Choroid plexus epithelial cell (primary cell): ENCODE results near the gene CALHM4.

Source experiments
- DNase-seq: peaks from one replicate; pipeline ENCODE4 v3.0.0-alpha.2; 2010; ENCODE audit warnings: low read depth
- H3K4me3 ChIP-seq: 2 replicates; pipeline ENCODE4 v1.5.1; 2011; ENCODE audit warnings: low read depth, mild to moderate bottlenecking, control low read depth, low read length, moderate library complexity
- CTCF ChIP-seq: conservative IDR thresholded peaks from 2 replicates; pipeline ENCODE4 v1.5.1; 2011; ENCODE audit warnings: low read depth, mild to moderate bottlenecking, control low read depth, inconsistent platforms, low read length, moderate library complexity

Gene CALHM4

GRCh38 chr6:116513224-116513875 is 40.2 kb upstream of the CALHM4 start:
- peak overlapping the region; percentile 60 for H3K4me3 ChIP-seq
- TF ChIP-seq CTCF = no peak
- DNase-seq = no peak

GRCh38 chr6:116514111-116514510 is 39.4 kb upstream of the CALHM4 start:
- TF ChIP-seq CTCF = no peak
- H3K4me3 ChIP-seq = no peak overlapping the region
- DNase-seq = no peak

- TF ChIP-seq CTCF = no peak
- no peak for DNase-seq
- no peak overlapping the region for H3K4me3 ChIP-seq
These were observed 38.4 kb upstream of the CALHM4 start for GRCh38 chr6:116515141-116515540.

GRCh38 chr6:116518621-116519368 is 34.8 kb upstream of the CALHM4 start:
- no peak for TF ChIP-seq CTCF

GRCh38 chr6:116522896-116523295 is 30.7 kb upstream of the CALHM4 start:
- DNase-seq = no peak
- no peak for TF ChIP-seq CTCF
- no peak overlapping the region for H3K4me3 ChIP-seq

More at GRCh38 chr6:116518621-116519368, 34.8 kb upstream of the CALHM4 start:
- no peak for DNase-seq
- H3K4me3 ChIP-seq = no peak overlapping the region

GRCh38 chr6:116524236-116524635 is 29.3 kb upstream of the CALHM4 start:
- DNase-seq = no peak
- no peak overlapping the region for H3K4me3 ChIP-seq
- TF ChIP-seq CTCF = no peak

GRCh38 chr6:116528133-116528532 is 25.4 kb upstream of the CALHM4 start:
- TF ChIP-seq CTCF = no peak
- H3K4me3 ChIP-seq = no peak overlapping the region

More at GRCh38 chr6:116528133-116528532, 25.4 kb upstream of the CALHM4 start:
- DNase-seq = no peak
